HG02840 (cell line): ENCODE measurements around the gene S100A14.
A peak's percentile ranks its signal among the peaks of the same experiment; 100 is the strongest.
"Not testable (repeated sequence)": the region's sequence is repeated elsewhere in the genome, so short reads cannot be mapped to it uniquely, and the experiment has no call there.

Experiments used
- ATAC-seq: cut with Tn5 transposase; IDR thresholded peaks from one replicate; pipeline ENCODE4 v1.9.1; 2021; ENCODE audit warnings: mild to moderate bottlenecking, moderate library complexity, moderate number of reproducible peaks; ENCODE audit not compliant: unreplicated experiment, low FRiP score

The S100A14 gene

GRCh38 chr1:153640213-153640612 is 24.1 kb upstream of the S100A14 start:
- not testable (repeated sequence) for ATAC-seq

DNA sequence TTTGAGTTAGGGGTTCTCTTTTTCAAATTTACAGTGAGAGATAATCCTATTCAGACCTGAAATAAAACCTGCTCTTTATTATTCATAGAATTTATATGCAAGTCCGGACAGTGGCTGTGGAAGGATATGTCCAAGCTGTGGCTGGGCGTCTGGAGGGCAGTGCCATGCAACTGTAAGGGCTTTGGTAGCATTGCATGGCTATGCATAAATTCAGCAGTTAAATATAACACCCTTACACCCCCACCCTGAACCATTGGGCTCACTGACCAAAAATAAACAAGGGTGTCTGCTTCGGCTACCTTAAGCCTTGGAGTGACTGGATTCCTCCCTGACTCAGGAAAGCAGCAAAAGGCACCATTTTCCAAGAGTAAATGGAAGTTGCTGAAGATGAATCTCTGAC is 23.2 kb upstream of the S100A14 start:
- no peak for ATAC-seq

GRCh38 chr1:153638261-153638660 is 22.1 kb upstream of the S100A14 start:
- ATAC-seq = no peak

DNA sequence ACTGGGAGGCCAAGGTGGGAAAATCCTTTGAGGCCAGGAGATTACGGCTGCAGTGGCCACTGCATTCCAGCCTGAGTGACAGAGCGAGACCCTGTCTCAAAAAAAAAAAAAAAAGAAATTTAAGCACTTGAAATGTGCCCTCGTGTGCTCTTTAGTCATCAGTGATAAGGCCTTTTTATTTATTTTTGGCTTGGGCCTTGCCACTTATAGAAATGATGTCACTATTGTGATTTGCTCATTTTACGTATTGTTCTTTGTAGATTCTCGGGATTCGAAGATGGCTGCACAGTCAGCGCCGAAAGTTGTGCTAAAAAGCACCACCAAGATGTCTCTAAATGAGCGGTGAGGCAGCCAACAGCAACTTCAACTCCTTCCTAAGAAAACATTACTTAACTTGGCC is 20.2 kb upstream of the S100A14 start:
- no peak for ATAC-seq

- no peak for ATAC-seq
Measured at GRCh38 chr1:153635872-153636271, 19.7 kb upstream of the S100A14 start.

- peak; percentile 92 for ATAC-seq
Measured at GRCh38 chr1:153633754-153634665, 17.9 kb upstream of the S100A14 start, which contains the start of gene CHTOP. TSS of gene CHTOP (plus strand) at chr1:153634066. CDS start at chr1:153636589, 2,523 bp downstream.

DNA sequence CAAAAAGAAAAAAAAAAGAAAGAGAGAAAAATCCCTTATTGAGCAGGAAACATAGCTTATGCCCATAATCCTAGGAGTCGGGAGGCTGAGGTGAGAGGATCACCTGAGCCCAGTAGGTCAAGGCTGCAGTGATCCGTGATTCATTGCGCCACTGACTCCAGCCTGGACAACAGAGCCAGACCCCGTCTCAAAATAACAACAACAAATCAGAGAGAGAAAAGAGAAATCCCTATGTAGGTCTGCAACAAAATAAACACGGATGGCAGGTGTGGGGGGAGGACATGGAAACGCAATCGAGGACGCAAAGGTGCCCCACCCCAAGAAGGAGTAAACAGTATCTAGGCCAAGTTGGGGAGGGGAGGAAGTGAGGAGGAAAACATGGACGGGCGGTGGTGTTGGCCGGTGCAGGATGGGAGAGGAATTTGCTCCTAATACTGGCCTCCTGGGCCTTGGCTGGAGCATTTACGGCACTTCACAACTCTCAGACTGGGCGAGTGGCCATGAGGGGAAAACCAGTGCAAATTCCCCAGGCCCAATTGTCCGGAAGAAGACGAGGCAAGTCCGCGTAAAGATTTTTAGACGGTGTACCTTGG is 17.1 kb upstream of the S100A14 start:
- ATAC-seq = no peak

DNA sequence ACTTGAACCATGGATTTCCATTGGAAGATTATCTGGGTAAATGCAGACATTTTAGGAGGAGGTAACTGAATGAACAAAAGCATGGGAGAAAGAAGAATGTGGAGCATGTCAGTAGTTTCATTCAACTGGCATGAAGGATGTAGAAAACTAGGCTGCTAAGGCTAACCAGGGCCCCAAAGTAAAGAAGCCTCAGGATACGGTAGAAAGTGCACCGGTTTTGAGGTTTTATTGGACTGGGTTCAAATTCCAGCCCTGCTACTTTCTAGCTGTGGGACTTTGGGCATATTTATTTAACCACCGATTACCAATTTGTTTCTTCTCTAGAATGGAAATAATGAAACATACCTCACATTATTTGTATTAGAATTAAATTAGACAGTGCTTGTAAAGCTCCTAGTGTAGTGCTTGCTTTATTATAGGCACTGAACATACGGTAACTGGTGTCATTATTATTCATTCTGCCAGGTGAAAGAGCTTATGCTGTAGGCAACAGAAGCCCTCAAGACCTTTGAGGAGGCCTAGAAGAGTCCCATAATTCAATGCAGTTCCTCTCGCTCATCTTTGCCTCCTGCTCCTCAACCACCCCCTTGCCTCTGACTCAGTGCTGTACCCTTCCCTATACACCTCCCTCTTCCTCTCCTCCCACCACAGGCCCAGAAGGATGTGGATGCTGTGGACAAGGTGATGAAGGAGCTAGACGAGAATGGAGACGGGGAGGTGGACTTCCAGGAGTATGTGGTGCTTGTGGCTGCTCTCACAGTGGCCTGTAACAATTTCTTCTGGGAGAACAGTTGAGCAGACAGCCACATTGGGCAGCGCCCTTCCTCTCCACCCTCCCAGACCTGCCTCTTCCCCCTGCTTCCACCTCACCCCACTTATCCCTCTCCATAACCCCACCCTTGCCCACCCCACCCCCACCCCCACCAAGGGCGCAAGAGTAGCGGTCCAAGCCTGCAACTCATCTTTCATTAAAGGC is 15.2 kb upstream of the S100A14 start:
- ATAC-seq = no peak

GRCh38 chr1:153630384-153630783 is 14.3 kb upstream of the S100A14 start:
- ATAC-seq = no peak

DNA sequence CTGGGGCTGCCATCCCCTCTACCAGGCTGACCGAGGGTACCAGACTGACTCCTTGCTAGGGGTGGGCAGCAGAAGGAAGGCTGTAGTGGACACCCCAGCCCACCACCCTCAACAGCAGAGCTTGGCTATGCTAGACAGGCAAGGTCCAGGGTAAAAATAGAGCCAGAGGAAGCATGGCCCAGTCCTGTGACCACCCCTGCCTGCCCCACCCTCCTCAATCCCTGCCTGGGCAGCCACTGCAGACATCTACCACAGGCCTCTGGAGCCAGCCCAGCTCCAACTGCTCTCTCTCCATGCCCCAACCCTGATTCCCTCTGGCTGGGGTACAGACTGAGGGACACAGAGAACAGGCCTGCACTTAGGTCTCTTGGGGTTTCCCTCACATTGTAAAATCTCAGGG is 13.8 kb upstream of the S100A14 start:
- ATAC-seq = no peak

GRCh38 chr1:153629343-153629665 is 13.2 kb upstream of the S100A14 start:
- ATAC-seq = no peak

DNA sequence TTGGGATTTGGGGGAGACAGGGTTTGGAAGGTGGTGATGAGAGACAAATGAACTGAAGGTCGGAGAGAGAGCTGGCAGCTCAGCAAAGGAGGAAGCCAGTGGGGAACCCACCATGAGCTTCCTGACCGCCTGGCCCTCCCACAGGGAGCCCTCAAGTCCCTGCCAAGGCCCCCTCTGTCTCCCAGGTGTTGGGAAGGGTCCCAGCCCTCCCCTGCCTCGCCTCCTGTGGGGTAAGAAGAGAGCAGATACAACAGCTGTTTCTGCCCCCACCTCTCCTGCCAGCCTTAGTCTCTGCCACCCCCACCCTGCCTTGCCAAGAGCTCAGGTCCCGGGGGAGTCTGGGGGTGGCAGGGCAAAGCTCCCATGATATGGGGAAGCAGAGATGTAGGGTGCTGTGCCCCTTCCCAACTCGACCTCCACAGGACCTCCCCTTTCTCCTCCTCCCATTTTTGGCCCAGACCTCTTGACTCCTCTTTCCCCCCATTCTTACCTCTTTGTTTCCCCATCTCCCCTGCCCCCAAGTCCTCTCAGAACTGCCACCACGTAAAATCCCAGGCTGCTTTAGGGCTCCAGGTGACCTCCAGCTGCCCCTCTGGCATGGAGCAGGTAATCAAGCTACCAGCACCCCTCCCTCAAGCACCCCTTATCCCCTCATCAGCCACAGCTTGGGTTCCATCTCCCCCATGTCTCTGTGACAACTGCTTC is 12.7 kb upstream of the S100A14 start:
- no peak for ATAC-seq

DNA sequence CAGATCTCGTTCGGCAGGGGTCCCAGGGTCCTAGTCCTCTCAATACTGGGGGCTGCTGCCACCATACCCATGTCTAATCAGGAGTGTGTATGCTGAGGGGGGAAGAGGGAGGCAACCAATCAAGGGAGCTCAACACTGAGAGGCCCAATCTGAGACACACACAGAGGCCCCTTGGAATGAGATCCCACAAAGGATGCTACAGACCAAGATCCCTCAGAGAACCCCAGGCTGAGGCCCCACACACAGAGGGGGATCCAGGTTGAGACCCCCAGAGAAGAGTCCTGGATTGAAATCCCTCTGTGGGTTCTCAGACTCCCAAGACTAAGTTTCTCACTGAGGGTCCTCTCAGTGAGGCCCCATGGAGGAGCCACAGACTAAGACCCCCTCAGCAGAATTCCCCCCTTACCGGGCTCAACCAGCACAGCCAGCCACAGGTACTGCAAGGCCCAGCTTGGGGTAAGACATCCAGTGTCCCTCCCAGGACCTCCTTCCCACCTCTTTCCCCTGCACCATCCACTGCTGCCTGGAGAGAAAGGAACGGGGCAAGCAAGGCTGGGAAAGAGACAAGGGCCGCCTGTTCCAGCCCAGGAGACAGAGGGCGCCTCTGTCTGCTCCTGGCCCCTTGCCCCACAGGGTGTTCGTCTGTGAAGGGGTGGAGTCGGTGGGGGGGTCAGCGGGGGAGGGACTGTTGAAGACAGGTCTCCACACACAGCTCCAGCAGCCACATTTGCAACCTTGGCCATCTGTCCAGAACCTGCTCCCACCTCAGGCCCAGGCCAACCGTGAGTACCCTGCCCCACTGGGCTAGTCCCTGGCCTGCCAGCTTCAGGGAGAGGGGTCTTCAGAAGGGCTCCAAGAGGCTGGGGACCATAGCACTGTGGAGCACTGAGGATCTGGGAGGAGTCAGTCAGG is 11.8 kb upstream of the S100A14 start, which contains the start of gene S100A1:
TSS of gene S100A1 (plus strand) at position 720 of the 912 bp plus-strand sequence. CDS start 2,088 bp downstream, outside the sequence.
- ATAC-seq = no peak

DNA sequence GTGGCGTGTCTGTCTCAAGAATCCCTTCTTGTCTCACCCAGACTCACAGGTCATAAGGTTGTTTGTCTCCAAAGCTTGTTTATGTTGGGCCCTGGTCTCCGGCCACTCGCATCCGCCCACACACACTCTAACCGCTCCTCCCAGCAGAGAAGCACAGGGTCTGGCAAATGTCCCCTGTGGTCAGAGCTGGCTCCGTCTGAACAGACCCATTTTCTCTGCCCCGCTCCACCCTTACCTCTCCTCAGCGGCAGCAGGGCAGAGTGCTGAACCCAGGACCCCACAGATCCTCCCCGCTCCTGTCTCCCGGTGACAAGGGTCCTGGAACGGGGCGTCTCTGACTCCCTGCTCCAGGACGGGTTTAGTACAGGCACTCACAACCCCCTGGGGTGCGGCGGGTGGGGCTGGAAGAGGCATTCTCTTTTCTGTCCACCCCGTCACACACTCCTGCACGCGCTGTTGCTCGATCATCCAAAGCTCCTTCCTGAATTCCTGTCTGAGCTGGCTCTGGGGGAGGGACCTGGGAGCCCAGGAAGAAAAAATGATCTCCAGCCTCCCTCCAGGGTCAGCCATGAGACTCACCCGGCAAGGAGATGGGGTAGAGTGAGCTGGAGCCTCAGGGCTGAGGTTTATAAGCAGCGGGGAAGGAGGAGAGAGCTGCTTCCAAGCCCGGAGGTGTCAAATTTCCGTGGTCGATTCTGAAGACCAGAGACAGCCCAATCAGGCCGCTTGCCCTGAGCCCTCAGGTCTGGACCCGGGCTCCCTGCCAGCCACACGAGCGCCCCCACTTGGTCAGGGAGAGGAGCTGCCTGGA is 11.0 kb upstream of the S100A14 start, which contains the start of gene S100A13:
TSS of gene S100A13 (minus strand) at position 602 of the 811 bp plus-strand sequence. CDS start 1,033 bp downstream, outside the sequence.
- ATAC-seq = no peak

- ATAC-seq = no peak
Measured at GRCh38 chr1:153626477-153626903, 10.4 kb upstream of the S100A14 start.

DNA sequence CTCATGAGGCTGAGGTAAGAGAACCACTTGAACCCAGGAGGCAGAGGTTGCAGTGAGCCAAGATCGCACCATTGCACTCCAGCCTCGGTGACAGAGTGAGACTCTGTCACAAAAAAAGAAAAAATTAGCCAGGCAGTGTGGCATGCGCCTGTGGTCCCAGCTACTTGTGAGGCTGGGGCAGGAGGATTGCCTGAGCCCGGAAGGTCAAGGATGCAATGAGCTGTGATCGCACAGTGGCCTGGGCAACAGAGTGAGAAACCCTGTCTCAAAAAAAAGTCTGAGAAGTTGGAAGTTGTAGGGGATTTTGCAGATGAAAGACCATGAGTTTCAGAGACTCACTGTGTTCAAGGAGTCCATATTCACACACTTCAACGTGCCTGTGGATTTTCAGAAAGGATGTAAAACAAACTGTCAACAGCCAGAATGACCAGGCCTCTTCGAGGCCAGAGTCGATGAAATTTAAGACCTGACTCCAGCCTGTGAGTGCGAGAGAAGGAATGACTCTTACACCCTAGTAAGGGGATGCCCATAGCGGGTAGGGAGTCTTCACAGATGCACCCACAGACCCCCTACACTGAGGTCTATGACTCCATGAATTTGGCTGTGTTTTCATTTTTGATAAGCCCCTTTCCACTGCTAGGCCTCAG is 9.0 kb upstream of the S100A14 start:
- ATAC-seq = no peak

GRCh38 chr1:153623101-153623500 is 7.0 kb upstream of the S100A14 start:
- no peak for ATAC-seq
